Upper lobe of left lung (tissue), 4 donors: ENCODE results near the gene GNAO1.

ENCODE experiments used
- CTCF ChIP-seq, 6 experiments: fragments of 450-650 bp in 4 of 6; fragments of 200-600 bp in 2 of 6; sonication (generic) in 2 of 6; IDR thresholded peaks; one replicate each; pipeline ENCODE4 v1.5.1; 2016 to 2019; ENCODE audit warnings: antibody characterized with exemption in 6 of 6
- POLR2AphosphoS5 ChIP-seq, 2 donors: sonication (generic); formaldehyde crosslinking; IDR thresholded peaks; one replicate each; pipeline ENCODE4 v1.5.1; 2017; ENCODE audit warnings: antibody characterized with exemption in 2 of 2

- TF ChIP-seq CTCF (IDR thresholded peaks at IDR 0.05) (peak in 2 of 6 experiments; percentile 37 to 43), POLR2AphosphoS5 (IDR thresholded peaks at IDR 0.05) (no peak)
Measured at GRCh38 chr16:56332464-56333079, 141.3 kb downstream of the GNAO1 start.
